COLO829 (cell line): ENCODE results near the gene PDPR.
"Not testable (repeated sequence)": the region's sequence is repeated elsewhere in the genome, so short reads cannot be mapped to it uniquely, and the experiment has no call there.

ENCODE experiments used
- DNase-seq: peaks from one replicate; pipeline ENCODE4 v3.0.0; 2012; ENCODE audit warnings: low spot score

PDPR gene

GRCh38 chr16:70128844-70129243, 14.7 kb downstream of the PDPR start:
- DNase-seq = not testable (repeated sequence)

- DNase-seq = not testable (repeated sequence)
Measured at GRCh38 chr16:70135796-70136195, 21.7 kb downstream of the PDPR start.

DNA sequence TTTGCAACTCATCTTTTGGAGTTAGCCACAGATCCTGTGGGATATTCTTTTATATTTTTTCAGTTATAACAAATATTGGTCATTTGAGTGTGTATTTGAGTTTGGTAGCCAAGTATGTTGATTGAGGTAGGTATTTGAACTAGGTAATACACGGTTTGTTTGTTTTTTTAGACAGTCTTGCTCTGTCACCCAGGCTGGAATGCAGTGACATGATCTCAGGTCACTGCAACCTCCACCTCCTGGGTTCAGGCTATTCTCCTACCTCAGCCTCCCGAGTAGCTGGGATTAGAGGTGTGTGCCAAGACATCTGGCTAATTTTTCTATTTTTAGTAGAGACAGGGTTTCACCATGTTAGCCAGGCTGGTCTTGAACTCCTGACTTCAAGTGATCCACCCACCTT, 22.5 kb downstream of the PDPR start:
- DNase-seq = not testable (repeated sequence)

DNA sequence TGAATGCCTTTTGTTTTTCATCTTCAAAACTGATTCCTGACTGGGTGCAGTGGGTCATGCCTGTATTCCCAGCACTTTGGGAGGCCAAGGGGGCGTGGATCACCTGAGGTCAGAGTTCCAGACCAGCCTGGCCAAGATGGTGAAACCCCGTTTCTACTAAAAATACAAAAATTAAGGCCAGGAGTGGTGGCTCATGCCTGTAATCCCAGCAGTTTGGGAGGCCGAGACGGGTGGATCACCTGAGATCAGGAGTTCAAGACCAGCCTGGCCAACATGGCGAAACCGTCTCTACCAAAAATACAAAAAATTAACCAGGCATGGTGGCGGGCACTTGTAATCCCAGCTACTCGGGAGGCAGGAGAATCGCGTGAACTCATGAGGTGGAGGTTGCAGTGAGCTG, 28.6 kb downstream of the PDPR start:
- DNase-seq = not testable (repeated sequence)

DNA sequence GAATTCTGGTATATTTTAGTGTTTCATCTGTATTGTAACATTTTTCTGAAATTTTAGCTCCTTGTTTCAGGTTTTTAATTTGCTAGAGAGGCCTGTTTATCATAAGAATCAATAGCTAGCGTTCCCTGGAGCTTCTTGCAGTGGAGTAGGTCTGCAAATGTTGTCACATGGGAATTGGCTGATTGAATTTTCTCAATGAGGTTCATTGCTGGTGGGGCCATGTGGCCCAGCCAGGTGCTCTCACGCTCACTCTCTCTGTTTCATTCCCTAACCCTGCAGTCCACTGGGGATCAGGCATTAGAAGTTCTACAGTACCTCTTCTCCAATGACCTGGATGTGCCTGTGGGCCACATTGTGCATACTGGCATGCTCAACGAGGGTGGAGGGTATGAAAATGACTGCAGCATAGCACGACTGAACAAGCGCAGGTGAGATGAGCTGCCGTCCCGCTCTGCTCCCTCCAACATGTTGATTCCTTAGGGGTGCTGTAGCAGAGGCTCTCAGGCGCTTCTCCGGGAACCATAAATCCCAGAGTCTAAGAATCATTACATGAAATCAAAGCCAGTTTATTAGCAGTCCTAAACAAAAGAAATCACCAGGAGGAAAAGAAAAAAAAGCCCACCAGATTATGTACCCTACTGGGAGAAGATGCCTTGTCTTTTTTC, 29.2 kb downstream of the PDPR start:
- not testable (repeated sequence) for DNase-seq

GRCh38 chr16:70147853-70148252, 33.7 kb downstream of the PDPR start:
- not testable (repeated sequence) for DNase-seq

- not testable (repeated sequence) for DNase-seq
Measured at GRCh38 chr16:70148453-70148852, 34.3 kb downstream of the PDPR start.

DNA sequence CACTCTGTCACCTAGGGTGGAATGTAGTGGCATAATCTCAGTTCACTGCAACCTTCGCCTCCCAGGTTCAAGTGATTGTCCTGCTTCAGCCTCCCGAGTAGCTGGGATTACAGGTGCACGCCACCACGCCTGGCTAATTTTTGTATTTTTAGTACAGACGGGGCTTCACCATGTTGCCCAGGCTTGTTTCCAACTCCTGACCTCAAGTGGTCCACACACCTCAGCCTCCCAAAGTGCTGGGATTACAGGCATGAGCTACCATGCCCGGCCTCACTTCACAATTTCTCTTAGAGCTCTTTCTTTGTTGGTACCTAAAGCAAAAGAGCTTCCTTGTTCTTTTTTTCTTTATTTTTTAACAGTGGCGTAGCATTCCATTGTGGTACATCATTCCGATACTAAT, 35.2 kb downstream of the PDPR start:
- DNase-seq = not testable (repeated sequence)

- no peak for DNase-seq
Measured at GRCh38 chr16:70151391-70151790, 37.3 kb downstream of the PDPR start.

GRCh38 chr16:70151941-70152509, 37.9 kb downstream of the PDPR start:
- no peak for DNase-seq

DNA sequence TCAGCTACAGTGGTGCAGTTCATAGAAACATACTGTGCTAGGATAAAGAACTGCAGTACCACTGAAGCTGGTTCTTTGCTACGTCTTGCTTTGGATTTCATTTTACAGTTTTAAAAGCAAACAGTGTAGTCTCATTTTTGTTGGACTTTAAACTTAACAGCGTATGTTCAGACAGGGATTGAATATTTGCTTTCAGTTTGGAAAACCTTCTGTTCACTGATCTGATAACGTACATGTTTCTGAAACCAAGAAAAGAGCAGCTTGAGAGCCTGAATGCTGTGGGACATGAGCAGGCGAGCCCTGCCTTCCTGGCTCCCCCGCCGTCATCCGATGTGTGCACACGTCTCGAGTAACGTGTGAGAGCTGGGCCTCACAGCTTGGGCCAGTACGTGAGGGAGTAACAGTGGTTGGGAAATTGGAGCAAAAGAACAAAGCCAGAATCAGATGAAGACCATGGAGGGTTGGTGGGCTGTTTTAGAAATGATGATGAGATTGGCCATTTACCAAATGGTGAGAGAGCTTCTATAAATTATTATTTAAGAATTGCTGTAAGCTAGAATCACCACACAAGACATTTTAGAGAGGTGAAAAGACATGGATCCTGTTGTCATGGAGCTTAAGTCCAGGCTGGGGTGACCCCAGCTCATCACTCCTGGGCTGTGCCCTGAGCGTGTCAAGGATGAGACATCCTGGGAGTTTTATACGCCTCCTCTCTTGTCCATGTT, 38.6 kb downstream of the PDPR start:
- no peak for DNase-seq

GRCh38 chr16:70154736-70155135, 40.6 kb downstream of the PDPR start:
- DNase-seq = not testable (repeated sequence)

DNA sequence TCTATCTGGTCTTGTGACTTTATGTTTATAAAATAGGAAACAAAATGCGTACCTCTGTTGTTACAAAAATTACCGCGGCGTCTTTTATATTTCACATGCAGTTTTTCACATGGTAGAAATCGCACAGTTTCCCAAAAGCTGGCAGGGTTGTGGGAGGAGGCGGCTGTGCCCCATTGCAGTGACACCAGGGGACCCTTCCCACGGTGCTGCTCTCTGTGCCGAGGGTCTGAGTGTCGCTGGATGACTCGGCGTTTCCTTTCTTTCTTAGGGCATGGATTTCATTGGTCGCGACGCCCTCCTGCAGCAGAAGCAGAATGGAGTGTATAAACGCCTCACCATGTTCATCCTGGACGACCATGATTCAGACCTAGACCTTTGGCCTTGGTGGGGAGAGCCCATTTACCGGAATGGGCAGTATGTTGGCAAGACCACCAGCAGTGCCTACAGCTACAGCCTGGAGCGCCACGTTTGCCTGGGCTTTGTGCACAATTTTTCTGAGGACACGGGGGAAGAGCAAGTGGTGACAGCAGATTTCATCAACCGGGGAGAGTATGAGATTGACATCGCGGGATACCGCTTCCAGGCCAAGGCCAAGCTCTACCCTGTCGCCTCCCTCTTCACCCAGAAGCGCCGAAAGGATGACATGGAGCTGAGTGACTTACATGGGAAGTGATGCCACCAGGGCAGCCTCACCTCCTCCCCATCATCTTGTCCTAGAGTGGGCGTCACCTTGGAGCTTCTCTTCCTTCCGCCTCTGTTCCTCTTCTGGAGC, 42.3 kb downstream of the PDPR start:
- DNase-seq = no peak

GRCh38 chr16:70157105-70157476, 43.0 kb downstream of the PDPR start:
- DNase-seq = no peak

- no peak for DNase-seq
Measured at GRCh38 chr16:70157477-70158260, 43.5 kb downstream of the PDPR start.

- DNase-seq = no peak
Measured at GRCh38 chr16:70158261-70158939, 44.3 kb downstream of the PDPR start.

GRCh38 chr16:70159355-70160348, 45.5 kb downstream of the PDPR start:
- DNase-seq = no peak

- no peak for DNase-seq
Measured at GRCh38 chr16:70160388-70160787, 46.3 kb downstream of the PDPR start.

DNA sequence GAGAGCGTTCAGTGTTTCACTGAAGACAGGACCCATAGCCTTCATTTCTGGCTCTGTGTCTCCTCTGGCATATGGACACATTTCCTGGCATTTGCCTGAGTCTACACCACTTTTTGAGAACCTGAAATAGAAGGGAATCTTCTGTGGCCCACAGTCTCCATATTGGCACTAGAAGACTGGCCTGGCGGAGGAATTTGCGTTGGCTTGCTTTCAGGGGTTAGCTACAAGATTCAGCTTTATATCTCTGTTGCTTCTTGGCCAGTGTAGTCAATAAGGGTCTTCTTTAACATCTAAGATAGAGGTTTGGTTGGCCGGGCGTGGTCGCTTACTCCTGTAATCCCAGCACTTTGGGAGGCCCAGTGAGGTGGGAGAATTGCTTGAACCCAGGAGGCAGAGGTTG, 46.7 kb downstream of the PDPR start:
- DNase-seq = no peak

GRCh38 chr16:70161350-70161749, 47.2 kb downstream of the PDPR start:
- DNase-seq = no peak
